Caco-2 (cell line): ENCODE results near the gene TAF11L7. TPM values are rescaled to one million over a fixed set of nuclear protein-coding genes. Genes with fewer than 3 reads are reported as not detected.
"Not testable (repeated sequence)": the region's sequence is repeated elsewhere in the genome, so short reads cannot be mapped to it uniquely, and the experiment has no call there.

Source experiments
- Bru-seq: library from RNA; stranded (reverse); fragments of 400-500 nt; gene quantifications from one replicate; lab custom pipeline; 2021; lab: Mats Ljungman, UMichigan
- BruChase-seq, 2 experiments: library from RNA; stranded (reverse); fragments of 400-500 nt; gene quantifications; one replicate each; lab custom pipeline; 2021; lab: Mats Ljungman, UMichigan
- BruUV-seq: library from RNA; stranded (reverse); fragments of 400-500 nt; replicated peaks from 2 replicates; lab custom pipeline; 2021; lab: Mats Ljungman, UMichigan
- CTCF ChIA-PET: fragments of 300-600 bp; sonication (Branson Sonifier 250); formaldehyde crosslinking; loops from one replicate; lab custom pipeline; 2022; ENCODE audit warnings: antibody characterized with exemption; lab: Charles Lee
- POLR2A ChIA-PET: fragments of 300-600 bp; sonication (Branson Sonifier 250); formaldehyde crosslinking; loops from one replicate; lab custom pipeline; 2022; ENCODE audit warnings: antibody characterized with exemption; lab: Charles Lee
- DNase-seq, 2 experiments: peaks; one replicate each; pipeline versions ENCODE4 v3.0.0 to v3.0.0-alpha.2; 2020 to 2022
- H3K27me3 ChIP-seq: replicated peaks from 2 replicates; pipeline ENCODE4 v1.6.0; 2011; ENCODE audit warnings: low read length; ENCODE audit not compliant: control insufficient read depth, insufficient read depth
- H3K36me3 ChIP-seq: 2 replicates; pipeline ENCODE4 v1.5.1; 2011; ENCODE audit warnings: low read length; ENCODE audit not compliant: control insufficient read depth, insufficient read depth
- H3K4me1 ChIP-seq: fragments of 250-450 bp; sonication (Bioruptor Pico); 2 replicates; pipeline ENCODE4 v1.5.1; 2020; ENCODE audit warnings: mild to moderate bottlenecking
- H3K4me3 ChIP-seq: 2 replicates; pipeline ENCODE4 v1.5.1; 2011; ENCODE audit warnings: low read depth, mild to moderate bottlenecking, control low read depth, low read length
- H3K9me3 ChIP-seq: fragments of 250-450 bp; sonication (Bioruptor Pico); 2 replicates; pipeline ENCODE4 v1.5.1; 2020; ENCODE audit warnings: mild to moderate bottlenecking, moderate library complexity
- H3K27ac Mint-ChIP-seq: one replicate; pipeline ENCODE4 v1.8.0; 2022; ENCODE audit warnings: mixed read lengths; ENCODE audit not compliant: unreplicated experiment
- H3K27me3 Mint-ChIP-seq: one replicate; pipeline ENCODE4 v1.8.0; 2022; ENCODE audit warnings: mixed read lengths; ENCODE audit not compliant: insufficient read depth, unreplicated experiment
- H3K36me3 Mint-ChIP-seq: one replicate; pipeline ENCODE4 v1.8.0; 2022; ENCODE audit warnings: mild to moderate bottlenecking, mixed read lengths; ENCODE audit not compliant: insufficient read depth, unreplicated experiment
- H3K4me1 Mint-ChIP-seq: one replicate; pipeline ENCODE4 v1.8.0; 2022; ENCODE audit warnings: low read depth, mixed read lengths; ENCODE audit not compliant: unreplicated experiment
- H3K4me3 Mint-ChIP-seq: one replicate; pipeline ENCODE4 v1.8.0; 2022; ENCODE audit warnings: mild to moderate bottlenecking, moderate library complexity, mixed read lengths; ENCODE audit not compliant: unreplicated experiment
- H3K9me3 Mint-ChIP-seq: one replicate; pipeline ENCODE4 v1.8.0; 2022; ENCODE audit warnings: mixed read lengths; ENCODE audit not compliant: unreplicated experiment
- intact Hi-C: fragments of 100-400 bp; cut with micrococcal nuclease; formaldehyde crosslinking; loops from one replicate; pipeline ENCODE4 v1.10.0; 2022; ENCODE audit not compliant: unreplicated experiment
- long read RNA-seq: library from polyadenylated mRNA; stranded (forward); transcript quantifications from one replicate; pipeline ENCODE4 v2.0.0, GENCODE V29; 2022
- total RNA-seq: library from RNA; stranded (reverse); gene quantifications from 2 replicates; pipeline ENCODE4 v1.2.3, GENCODE V29; 2022
- TF ChIP-seq, protein P1 (sequence below), 2 experiments: fragments of 200-600 bp in 1 of 2; IDR thresholded peaks; 1 replicate in 1 of 2; 2 replicates in 1 of 2; pipeline versions ENCODE4 v1.5.1 to v1.8.0; 2011 to 2022; ENCODE audit warnings: antibody characterized with exemption in 1 of 2, control low read depth in 1 of 2, inconsistent platforms in 1 of 2, low read depth in 1 of 2, low read length in 1 of 2, mild to moderate bottlenecking in 1 of 2, moderate library complexity in 1 of 2; ENCODE audit not compliant: insufficient read depth in 1 of 2, severe bottlenecking in 1 of 2, unreplicated experiment in 1 of 2

The TAF11L7 gene
- total RNA-seq: not detected in 2 replicates
- not detected for Bru-seq, nascent RNA
- BruChase-seq, experiment 1, labeled RNA remaining after a 2-hour chase: not detected
- BruChase-seq, experiment 2, labeled RNA remaining after a 6-hour chase: not detected
- long read RNA-seq: 0 reads

DNA sequence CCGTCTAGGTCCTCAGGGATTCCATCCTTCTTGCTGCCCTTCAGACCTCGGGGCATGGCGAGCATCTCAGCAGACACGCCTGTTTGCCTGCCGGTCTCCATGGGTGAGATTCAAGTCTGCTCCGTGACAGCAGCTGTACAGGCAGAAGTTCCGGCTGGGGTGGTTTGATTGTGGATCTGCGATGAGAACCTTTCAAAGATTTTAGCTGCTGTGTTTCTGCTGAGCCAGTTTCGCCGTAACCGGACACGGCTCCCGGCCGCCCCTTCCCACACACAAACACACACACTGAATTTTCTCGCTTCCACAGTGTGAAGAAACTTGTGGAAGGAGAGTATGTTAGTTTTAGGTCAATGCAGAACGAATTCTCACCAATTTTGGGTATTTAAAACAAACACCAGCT is at the start of gene TAF11L7:
Gene TAF11L7 (minus strand): TSS at position 101 of the 400 bp plus-strand sequence.
- BruUV-seq, H3K9me3 ChIP-seq, H3K36me3 ChIP-seq, H3K27me3 Mint-ChIP-seq, H3K27me3 ChIP-seq, intact Hi-C loops, DNase-seq, H3K9me3 Mint-ChIP-seq, H3K4me1 Mint-ChIP-seq, H3K4me3 Mint-ChIP-seq, H3K27ac Mint-ChIP-seq, CTCF ChIA-PET, H3K4me3 ChIP-seq, POLR2A ChIA-PET, H3K36me3 Mint-ChIP-seq, H3K4me1 ChIP-seq: not testable (repeated sequence)

DNA sequence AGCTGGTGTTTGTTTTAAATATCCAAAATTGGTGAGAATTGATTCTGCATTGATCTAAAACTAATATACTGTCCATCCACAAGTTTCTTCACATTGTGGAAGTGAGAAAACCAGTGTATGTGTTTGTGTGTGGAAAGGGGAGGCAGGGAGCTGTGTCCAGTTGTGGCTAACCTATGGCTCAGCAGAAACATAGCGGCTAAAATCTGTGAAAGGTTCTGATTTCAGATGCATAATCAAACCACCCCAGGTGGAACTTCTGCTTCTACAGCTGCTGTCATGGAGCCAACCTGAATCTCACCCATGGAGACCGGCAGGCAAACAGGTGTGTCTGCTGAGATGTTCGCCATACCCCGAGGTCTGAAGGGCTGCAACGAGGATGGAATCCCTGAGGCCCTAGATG is 48.6 kb upstream of the TAF11L7 start, which contains the start of gene TAF11L14:
Gene TAF11L14 (plus strand): TSS at position 301 of the 400 bp plus-strand sequence.
- Histone ChIP-seq H3K27me3 (no peaks in the 10 kb centered on the region), H3K36me3 (no peaks in the 10 kb centered on the region), H3K4me3 (no peak within 1 kb of the TSS), H3K4me1 (no peaks in the 10 kb centered on the region), H3K9me3 (no peaks in the 10 kb centered on the region)
- no peak for DNase-seq
- BruUV-seq: no TSS peak
- no peak within 1 kb of the TSS for H3K27ac Mint-ChIP-seq
- TF ChIP-seq, protein P1, sequence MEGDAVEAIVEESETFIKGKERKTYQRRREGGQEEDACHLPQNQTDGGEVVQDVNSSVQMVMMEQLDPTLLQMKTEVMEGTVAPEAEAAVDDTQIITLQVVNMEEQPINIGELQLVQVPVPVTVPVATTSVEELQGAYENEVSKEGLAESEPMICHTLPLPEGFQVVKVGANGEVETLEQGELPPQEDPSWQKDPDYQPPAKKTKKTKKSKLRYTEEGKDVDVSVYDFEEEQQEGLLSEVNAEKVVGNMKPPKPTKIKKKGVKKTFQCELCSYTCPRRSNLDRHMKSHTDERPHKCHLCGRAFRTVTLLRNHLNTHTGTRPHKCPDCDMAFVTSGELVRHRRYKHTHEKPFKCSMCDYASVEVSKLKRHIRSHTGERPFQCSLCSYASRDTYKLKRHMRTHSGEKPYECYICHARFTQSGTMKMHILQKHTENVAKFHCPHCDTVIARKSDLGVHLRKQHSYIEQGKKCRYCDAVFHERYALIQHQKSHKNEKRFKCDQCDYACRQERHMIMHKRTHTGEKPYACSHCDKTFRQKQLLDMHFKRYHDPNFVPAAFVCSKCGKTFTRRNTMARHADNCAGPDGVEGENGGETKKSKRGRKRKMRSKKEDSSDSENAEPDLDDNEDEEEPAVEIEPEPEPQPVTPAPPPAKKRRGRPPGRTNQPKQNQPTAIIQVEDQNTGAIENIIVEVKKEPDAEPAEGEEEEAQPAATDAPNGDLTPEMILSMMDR (IDR thresholded peaks at IDR 0.05; ENCODE audit: insufficient read depth in 1 of 2, low read depth in 1 of 2, low read length in 1 of 2, severe bottlenecking in 1 of 2, unreplicated experiment in 1 of 2): no peak
- POLR2A ChIA-PET: no interaction called here
- no peaks in the 10 kb centered on the region for H3K4me1 Mint-ChIP-seq
- CTCF ChIA-PET: no interaction called here
- no peaks in the 10 kb centered on the region for H3K36me3 Mint-ChIP-seq
- peaks cover 7% of the 10 kb centered on the region for H3K27me3 Mint-ChIP-seq
- intact Hi-C loops: no loop called here
- H3K9me3 Mint-ChIP-seq: no peaks in the 10 kb centered on the region
- no peak within 1 kb of the TSS for H3K4me3 Mint-ChIP-seq

DNA sequence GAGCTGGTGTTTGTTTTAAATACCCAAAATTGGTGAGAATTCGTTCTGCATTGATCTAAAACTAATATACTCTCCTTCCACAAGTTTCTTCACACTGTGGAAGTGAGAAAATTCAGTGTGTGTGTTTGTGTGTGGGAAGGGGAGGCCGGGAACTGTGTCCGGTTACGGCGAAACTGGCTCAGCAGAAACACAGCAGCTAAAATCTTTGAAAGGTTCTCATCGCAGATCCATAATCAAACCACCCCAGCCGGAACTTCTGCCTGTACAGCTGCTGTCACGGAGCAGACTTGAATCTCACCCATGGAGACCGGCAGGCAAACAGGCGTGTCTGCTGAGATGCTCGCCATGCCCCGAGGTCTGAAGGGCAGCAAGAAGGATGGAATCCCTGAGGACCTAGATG is 46.2 kb upstream of the TAF11L7 start, which contains the start of gene TAF11L13:
Gene TAF11L13 (plus strand): TSS at position 301 of the 400 bp plus-strand sequence.
- H3K36me3 ChIP-seq, H3K4me3 Mint-ChIP-seq, H3K9me3 ChIP-seq, intact Hi-C loops, H3K4me1 ChIP-seq, H3K27me3 Mint-ChIP-seq, H3K27me3 ChIP-seq, DNase-seq, H3K27ac Mint-ChIP-seq, H3K4me3 ChIP-seq, CTCF ChIA-PET, POLR2A ChIA-PET, H3K4me1 Mint-ChIP-seq, H3K9me3 Mint-ChIP-seq, H3K36me3 Mint-ChIP-seq, BruUV-seq: not testable (repeated sequence)

DNA sequence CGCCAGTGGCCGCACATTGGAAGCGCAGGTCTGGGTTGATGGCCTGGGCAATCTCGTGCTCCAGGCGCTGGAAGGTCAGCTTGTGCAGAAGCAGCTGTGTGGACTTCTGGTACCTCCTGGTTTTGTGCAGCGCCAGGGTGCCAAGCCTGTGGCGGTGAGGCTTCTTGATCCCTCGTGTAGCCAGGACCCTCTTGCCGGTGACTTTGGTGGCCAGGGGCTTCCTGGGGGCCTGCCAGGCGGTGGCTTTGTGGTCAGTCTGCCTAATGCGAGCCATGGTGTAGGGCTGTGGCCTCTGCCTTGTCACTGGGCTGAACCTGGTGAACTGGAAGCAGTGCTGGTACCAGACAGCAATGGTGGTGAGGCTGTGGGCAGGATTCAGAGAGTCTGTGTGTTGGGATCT is 40.1 kb upstream of the TAF11L7 start:
- no peak overlapping the region for H3K4me3 ChIP-seq
- intact Hi-C loops: no loop called here
- TF ChIP-seq, protein P1 (IDR thresholded peaks at IDR 0.05; ENCODE audit: insufficient read depth in 1 of 2, low read depth in 1 of 2, low read length in 1 of 2, severe bottlenecking in 1 of 2, unreplicated experiment in 1 of 2): no peak
- POLR2A ChIA-PET: no interaction called here
- H3K36me3 ChIP-seq: no peaks in the 10 kb centered on the region
- H3K27me3 Mint-ChIP-seq: no peaks in the 10 kb centered on the region
- CTCF ChIA-PET: no interaction called here
- H3K4me1 ChIP-seq: no peaks in the 10 kb centered on the region
- no peaks in the 10 kb centered on the region for H3K36me3 Mint-ChIP-seq
- H3K4me1 Mint-ChIP-seq: no peaks in the 10 kb centered on the region
- H3K9me3 ChIP-seq: no peaks in the 10 kb centered on the region
- no peak overlapping the region for H3K4me3 Mint-ChIP-seq
- H3K27me3 ChIP-seq: no peaks in the 10 kb centered on the region
- H3K9me3 Mint-ChIP-seq: no peaks in the 10 kb centered on the region
- no peak for DNase-seq
- no peak overlapping the region for H3K27ac Mint-ChIP-seq
- no TSS peak for BruUV-seq
